ENCODE data around the gene SLC44A5. TPM values are rescaled to one million over a fixed set of nuclear protein-coding genes. Genes with fewer than 3 reads are reported as not detected.

SLC44A5 gene
- total and polyA plus RNA-seq, 2 experiments from 2014 or later = 3.3 to 11.7 TPM

DNA sequence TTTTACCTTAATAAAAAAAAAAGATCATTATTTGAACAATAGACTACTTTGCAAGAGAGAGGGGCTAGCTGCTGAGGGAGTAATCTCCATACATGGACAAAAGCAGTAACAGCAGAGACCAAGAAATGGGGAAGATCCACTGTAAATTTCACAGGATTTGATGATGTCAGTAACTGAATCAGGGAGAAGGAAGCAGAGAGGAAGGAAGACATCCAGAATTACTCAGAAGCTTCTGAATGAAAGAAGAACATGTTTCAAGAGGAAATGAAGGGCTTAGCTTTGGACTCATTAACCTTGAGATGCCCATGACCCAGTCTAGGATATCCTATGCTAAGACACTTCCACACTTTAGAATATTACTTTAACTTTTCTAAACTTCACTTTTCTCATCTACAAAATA lies 60.4 kb downstream of the SLC44A5 start:
- no peak overlapping the region for H3K27ac Mint-ChIP-seq
- no peaks in the 10 kb centered on the region for H3K27me3 ChIP-seq (ENCODE audit: insufficient read depth)
- no peaks in the 10 kb centered on the region; the same call in 1 of the 3 replicates for H3K4me1 Mint-ChIP-seq
- no peaks in the 10 kb centered on the region for H3F3A ChIP-seq (replicated peaks; ENCODE audit: low read depth)
- H3K36me3 Mint-ChIP-seq (ENCODE audit: low read depth) = no peaks in the 10 kb centered on the region
- no peak overlapping the region for H3K4me2 ChIP-seq
- no peak for TF ChIP-seq POLR2AphosphoS5 (IDR thresholded peaks at IDR 0.05; ENCODE audit: low read depth)
- TF ChIP-seq, protein P1, sequence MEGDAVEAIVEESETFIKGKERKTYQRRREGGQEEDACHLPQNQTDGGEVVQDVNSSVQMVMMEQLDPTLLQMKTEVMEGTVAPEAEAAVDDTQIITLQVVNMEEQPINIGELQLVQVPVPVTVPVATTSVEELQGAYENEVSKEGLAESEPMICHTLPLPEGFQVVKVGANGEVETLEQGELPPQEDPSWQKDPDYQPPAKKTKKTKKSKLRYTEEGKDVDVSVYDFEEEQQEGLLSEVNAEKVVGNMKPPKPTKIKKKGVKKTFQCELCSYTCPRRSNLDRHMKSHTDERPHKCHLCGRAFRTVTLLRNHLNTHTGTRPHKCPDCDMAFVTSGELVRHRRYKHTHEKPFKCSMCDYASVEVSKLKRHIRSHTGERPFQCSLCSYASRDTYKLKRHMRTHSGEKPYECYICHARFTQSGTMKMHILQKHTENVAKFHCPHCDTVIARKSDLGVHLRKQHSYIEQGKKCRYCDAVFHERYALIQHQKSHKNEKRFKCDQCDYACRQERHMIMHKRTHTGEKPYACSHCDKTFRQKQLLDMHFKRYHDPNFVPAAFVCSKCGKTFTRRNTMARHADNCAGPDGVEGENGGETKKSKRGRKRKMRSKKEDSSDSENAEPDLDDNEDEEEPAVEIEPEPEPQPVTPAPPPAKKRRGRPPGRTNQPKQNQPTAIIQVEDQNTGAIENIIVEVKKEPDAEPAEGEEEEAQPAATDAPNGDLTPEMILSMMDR (conservative IDR thresholded peaks at IDR 0.05; ENCODE audit: low read depth in 2 of 2) = no peak
- no peak for TF ChIP-seq EZH2 (IDR thresholded peaks at IDR 0.05; ENCODE audit: low read depth, unreplicated experiment)
- TF ChIP-seq JUNB (IDR thresholded peaks at IDR 0.05; ENCODE audit: unreplicated experiment) = no peak
- TF ChIP-seq EZH2phosphoT487 (IDR thresholded peaks at IDR 0.05; ENCODE audit: unreplicated experiment) = no peak
- H3K27ac ChIP-seq (ENCODE audit: low read depth) = no peak overlapping the region
- no peak overlapping the region for H3K4me3 ChIP-seq
- no peaks in the 10 kb centered on the region for H3K9me2 ChIP-seq (ENCODE audit: insufficient read depth)
- H3K4me1 ChIP-seq (ENCODE audit: insufficient read depth) = no peaks in the 10 kb centered on the region
- H3K79me2 ChIP-seq (replicated peaks; ENCODE audit: insufficient read depth) = no peaks in the 10 kb centered on the region
- no peak overlapping the region for H2AFZ ChIP-seq
- no peaks in the 10 kb centered on the region for H3K27me3 Mint-ChIP-seq (ENCODE audit: insufficient read depth, low read depth, poor library complexity)
- no peak for ATAC-seq
- H3K36me3 ChIP-seq (ENCODE audit: insufficient read depth) = no peaks in the 10 kb centered on the region
- DNase-seq (ENCODE audit: low spot score) = no peak
- no peaks in the 10 kb centered on the region for H4K20me1 ChIP-seq (replicated peaks; ENCODE audit: insufficient read depth)
- H3K9me3 Mint-ChIP-seq = no peaks in the 10 kb centered on the region; the same call in 2 of the 3 replicates
- no peak overlapping the region for H3K4me3 Mint-ChIP-seq

DNA sequence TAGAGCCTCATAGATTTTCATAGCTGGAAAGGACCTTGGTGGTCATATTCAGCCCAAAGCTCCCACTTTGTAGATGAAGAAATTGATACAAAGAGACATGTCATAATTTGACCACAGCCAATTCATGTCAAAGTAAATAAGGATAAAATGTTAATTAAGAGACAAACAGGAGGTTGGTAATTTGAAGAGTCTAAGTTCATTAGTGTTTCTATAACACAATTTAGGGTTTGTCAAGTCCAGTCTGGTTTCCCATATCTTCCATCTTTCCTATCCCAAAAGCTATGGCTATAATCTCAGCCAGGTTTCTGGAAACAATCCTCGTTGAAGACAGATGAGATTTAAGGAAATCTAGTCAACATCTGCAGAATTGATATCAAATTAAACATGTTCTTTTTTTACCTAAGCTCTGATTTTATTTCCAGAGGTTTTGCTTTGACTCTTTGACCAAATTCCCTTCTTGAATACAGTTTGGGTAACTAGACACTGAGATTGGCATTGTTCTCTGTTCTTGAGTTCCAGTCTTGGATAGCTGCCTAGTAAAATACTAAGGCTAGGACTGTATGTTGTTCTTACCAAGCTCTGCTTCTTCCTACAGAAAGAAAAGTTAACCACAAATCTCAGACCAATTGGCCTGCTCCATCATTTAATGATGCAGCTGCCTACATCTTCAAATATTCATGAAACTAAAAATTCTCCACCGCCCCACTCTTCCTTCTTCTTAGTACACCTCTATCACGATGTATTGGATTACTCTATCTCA lies 62.0 kb downstream of the SLC44A5 start:
- DNase-seq (ENCODE audit: low spot score) = no peak
- Histone ChIP-seq H3K4me1 (ENCODE audit: insufficient read depth) (no peaks in the 10 kb centered on the region), H3F3A (replicated peaks; ENCODE audit: low read depth) (no peaks in the 10 kb centered on the region), H4K20me1 (replicated peaks; ENCODE audit: insufficient read depth) (no peaks in the 10 kb centered on the region), H3K4me3 (no peak overlapping the region), H3K27ac (ENCODE audit: low read depth) (no peak overlapping the region), H3K79me2 (replicated peaks; ENCODE audit: insufficient read depth) (no peaks in the 10 kb centered on the region), H3K36me3 (ENCODE audit: insufficient read depth) (no peaks in the 10 kb centered on the region), H3K9me2 (ENCODE audit: insufficient read depth) (no peaks in the 10 kb centered on the region), H2AFZ (no peak overlapping the region), H3K27me3 (ENCODE audit: insufficient read depth) (no peaks in the 10 kb centered on the region), H3K4me2 (no peak overlapping the region)
- no peaks in the 10 kb centered on the region for H3K27me3 Mint-ChIP-seq (ENCODE audit: insufficient read depth, low read depth, poor library complexity)
- H3K4me1 Mint-ChIP-seq = no peaks in the 10 kb centered on the region; the same call in 1 of the 3 replicates
- H3K27ac Mint-ChIP-seq = no peak overlapping the region
- no peak for ATAC-seq
- no peaks in the 10 kb centered on the region for H3K9me3 Mint-ChIP-seq
- no peaks in the 10 kb centered on the region for H3K36me3 Mint-ChIP-seq (ENCODE audit: low read depth)
- no peak overlapping the region for H3K4me3 Mint-ChIP-seq
- no peak for TF ChIP-seq EZH2phosphoT487 (IDR thresholded peaks at IDR 0.05; ENCODE audit: unreplicated experiment)
- TF ChIP-seq, protein P2, sequence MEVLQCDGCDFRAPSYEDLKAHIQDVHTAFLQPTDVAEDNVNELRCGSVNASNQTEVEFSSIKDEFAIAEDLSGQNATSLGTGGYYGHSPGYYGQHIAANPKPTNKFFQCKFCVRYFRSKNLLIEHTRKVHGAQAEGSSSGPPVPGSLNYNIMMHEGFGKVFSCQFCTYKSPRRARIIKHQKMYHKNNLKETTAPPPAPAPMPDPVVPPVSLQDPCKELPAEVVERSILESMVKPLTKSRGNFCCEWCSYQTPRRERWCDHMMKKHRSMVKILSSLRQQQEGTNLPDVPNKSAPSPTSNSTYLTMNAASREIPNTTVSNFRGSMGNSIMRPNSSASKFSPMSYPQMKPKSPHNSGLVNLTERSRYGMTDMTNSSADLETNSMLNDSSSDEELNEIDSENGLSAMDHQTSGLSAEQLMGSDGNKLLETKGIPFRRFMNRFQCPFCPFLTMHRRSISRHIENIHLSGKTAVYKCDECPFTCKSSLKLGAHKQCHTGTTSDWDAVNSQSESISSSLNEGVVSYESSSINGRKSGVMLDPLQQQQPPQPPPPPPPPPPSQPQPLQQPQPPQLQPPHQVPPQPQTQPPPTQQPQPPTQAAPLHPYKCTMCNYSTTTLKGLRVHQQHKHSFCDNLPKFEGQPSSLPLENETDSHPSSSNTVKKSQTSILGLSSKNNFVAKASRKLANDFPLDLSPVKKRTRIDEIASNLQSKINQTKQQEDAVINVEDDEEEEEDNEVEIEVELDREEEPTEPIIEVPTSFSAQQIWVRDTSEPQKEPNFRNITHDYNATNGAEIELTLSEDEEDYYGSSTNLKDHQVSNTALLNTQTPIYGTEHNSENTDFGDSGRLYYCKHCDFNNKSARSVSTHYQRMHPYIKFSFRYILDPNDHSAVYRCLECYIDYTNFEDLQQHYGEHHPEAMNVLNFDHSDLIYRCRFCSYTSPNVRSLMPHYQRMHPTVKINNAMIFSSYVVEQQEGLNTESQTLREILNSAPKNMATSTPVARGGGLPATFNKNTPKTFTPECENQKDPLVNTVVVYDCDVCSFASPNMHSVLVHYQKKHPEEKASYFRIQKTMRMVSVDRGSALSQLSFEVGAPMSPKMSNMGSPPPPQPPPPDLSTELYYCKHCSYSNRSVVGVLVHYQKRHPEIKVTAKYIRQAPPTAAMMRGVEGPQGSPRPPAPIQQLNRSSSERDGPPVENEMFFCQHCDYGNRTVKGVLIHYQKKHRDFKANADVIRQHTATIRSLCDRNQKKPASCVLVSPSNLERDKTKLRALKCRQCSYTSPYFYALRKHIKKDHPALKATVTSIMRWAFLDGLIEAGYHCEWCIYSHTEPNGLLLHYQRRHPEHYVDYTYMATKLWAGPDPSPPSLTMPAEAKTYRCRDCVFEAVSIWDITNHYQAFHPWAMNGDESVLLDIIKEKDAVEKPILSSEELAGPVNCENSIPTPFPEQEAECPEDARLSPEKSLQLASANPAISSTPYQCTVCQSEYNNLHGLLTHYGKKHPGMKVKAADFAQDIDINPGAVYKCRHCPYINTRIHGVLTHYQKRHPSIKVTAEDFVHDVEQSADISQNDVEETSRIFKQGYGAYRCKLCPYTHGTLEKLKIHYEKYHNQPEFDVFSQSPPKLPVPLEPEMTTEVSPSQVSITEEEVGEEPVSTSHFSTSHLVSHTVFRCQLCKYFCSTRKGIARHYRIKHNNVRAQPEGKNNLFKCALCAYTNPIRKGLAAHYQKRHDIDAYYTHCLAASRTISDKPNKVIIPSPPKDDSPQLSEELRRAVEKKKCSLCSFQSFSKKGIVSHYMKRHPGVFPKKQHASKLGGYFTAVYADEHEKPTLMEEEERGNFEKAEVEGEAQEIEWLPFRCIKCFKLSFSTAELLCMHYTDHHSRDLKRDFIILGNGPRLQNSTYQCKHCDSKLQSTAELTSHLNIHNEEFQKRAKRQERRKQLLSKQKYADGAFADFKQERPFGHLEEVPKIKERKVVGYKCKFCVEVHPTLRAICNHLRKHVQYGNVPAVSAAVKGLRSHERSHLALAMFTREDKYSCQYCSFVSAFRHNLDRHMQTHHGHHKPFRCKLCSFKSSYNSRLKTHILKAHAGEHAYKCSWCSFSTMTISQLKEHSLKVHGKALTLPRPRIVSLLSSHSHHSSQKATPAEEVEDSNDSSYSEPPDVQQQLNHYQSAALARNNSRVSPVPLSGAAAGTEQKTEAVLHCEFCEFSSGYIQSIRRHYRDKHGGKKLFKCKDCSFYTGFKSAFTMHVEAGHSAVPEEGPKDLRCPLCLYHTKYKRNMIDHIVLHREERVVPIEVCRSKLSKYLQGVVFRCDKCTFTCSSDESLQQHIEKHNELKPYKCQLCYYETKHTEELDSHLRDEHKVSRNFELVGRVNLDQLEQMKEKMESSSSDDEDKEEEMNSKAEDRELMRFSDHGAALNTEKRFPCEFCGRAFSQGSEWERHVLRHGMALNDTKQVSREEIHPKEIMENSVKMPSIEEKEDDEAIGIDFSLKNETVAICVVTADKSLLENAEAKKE (CRISPR knock-in tag; IDR thresholded peaks at IDR 0.05) = no peak
- TF ChIP-seq ZNF331 (CRISPR knock-in tag; IDR thresholded peaks at IDR 0.05; ENCODE audit: low read depth) = no peak
- TF ChIP-seq, protein P3, sequence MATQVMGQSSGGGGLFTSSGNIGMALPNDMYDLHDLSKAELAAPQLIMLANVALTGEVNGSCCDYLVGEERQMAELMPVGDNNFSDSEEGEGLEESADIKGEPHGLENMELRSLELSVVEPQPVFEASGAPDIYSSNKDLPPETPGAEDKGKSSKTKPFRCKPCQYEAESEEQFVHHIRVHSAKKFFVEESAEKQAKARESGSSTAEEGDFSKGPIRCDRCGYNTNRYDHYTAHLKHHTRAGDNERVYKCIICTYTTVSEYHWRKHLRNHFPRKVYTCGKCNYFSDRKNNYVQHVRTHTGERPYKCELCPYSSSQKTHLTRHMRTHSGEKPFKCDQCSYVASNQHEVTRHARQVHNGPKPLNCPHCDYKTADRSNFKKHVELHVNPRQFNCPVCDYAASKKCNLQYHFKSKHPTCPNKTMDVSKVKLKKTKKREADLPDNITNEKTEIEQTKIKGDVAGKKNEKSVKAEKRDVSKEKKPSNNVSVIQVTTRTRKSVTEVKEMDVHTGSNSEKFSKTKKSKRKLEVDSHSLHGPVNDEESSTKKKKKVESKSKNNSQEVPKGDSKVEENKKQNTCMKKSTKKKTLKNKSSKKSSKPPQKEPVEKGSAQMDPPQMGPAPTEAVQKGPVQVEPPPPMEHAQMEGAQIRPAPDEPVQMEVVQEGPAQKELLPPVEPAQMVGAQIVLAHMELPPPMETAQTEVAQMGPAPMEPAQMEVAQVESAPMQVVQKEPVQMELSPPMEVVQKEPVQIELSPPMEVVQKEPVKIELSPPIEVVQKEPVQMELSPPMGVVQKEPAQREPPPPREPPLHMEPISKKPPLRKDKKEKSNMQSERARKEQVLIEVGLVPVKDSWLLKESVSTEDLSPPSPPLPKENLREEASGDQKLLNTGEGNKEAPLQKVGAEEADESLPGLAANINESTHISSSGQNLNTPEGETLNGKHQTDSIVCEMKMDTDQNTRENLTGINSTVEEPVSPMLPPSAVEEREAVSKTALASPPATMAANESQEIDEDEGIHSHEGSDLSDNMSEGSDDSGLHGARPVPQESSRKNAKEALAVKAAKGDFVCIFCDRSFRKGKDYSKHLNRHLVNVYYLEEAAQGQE (IDR thresholded peaks at IDR 0.05; ENCODE audit: unreplicated experiment) = no peak
- no peak for TF ChIP-seq EZH2 (IDR thresholded peaks at IDR 0.05; ENCODE audit: low read depth, unreplicated experiment)
